Karpas-422 (cell line): ENCODE data around the gene CEP104. TPM values are rescaled to one million over a fixed set of nuclear protein-coding genes. Genes with fewer than 3 reads are reported as not detected.

Experiments used
- DNase-seq: peaks from one replicate; pipeline ENCODE4 v3.0.0-alpha.2; 2015
- H2AFZ ChIP-seq: fragments of 200-600 bp; sonication (generic); 2 replicates; pipeline ENCODE4 v1.6.1; 2014; ENCODE audit warnings: antibody characterized with exemption, low read length, mixed read lengths
- H3K27ac ChIP-seq: fragments of 200-600 bp; sonication (generic); 2 replicates; pipeline ENCODE4 v1.5.1; 2014; ENCODE audit warnings: mild to moderate bottlenecking, low read length, moderate library complexity
- H3K27me3 ChIP-seq: fragments of 200-600 bp; sonication (generic); 2 replicates; pipeline ENCODE4 v1.6.1; 2014; ENCODE audit warnings: low read length, mixed read lengths
- H3K36me3 ChIP-seq: fragments of 200-600 bp; sonication (generic); 2 replicates; pipeline ENCODE4 v1.6.1; 2014; ENCODE audit warnings: low read length, mixed read lengths; ENCODE audit not compliant: insufficient read depth
- H3K4me1 ChIP-seq: fragments of 200-600 bp; sonication (generic); 2 replicates; pipeline ENCODE4 v1.6.1; 2014; ENCODE audit warnings: mild to moderate bottlenecking, low read length, mixed read lengths
- H3K4me2 ChIP-seq: fragments of 200-600 bp; sonication (generic); 2 replicates; pipeline ENCODE4 v1.6.1; 2014; ENCODE audit warnings: low read length, low read depth, mild to moderate bottlenecking; ENCODE audit not compliant: poor library complexity, severe bottlenecking
- H3K4me3 ChIP-seq: fragments of 200-600 bp; sonication (generic); 2 replicates; pipeline ENCODE4 v1.5.1; 2014; ENCODE audit warnings: mild to moderate bottlenecking, antibody characterized with exemption, low read length, mixed read lengths
- H3K79me2 ChIP-seq: fragments of 200-600 bp; sonication (generic); 2 replicates; pipeline ENCODE4 v1.6.1; 2014; ENCODE audit warnings: mild to moderate bottlenecking, low read length, mixed read lengths
- H3K9ac ChIP-seq: fragments of 200-600 bp; sonication (generic); 2 replicates; pipeline ENCODE4 v1.6.0; 2014; ENCODE audit warnings: low read length
- H3K9me2 ChIP-seq: fragments of 200-600 bp; sonication (generic), shearing (Covaris generic); replicated peaks from 2 replicates; pipeline ENCODE4 v1.6.0; 2014; ENCODE audit warnings: mild to moderate bottlenecking, low read length, moderate library complexity; ENCODE audit not compliant: insufficient read depth
- H3K9me3 ChIP-seq: fragments of 300-700, 200-600 bp; sonication (generic); 2 replicates; pipeline ENCODE4 v1.6.1; 2014; ENCODE audit warnings: low read length, mixed read lengths
- H4K20me1 ChIP-seq: fragments of 200-600 bp; sonication (generic); 2 replicates; pipeline ENCODE4 v1.6.1; 2014; ENCODE audit warnings: mild to moderate bottlenecking, antibody characterized with exemption, low read length, low read depth; ENCODE audit not compliant: insufficient read depth
- total RNA-seq: library from RNA; depleted of rRNA; stranded (reverse); fragments of >200 nt; shearing (Covaris generic); gene quantifications from 2 replicates; pipeline ENCODE4 v1.2.3, GENCODE V29; 2014; ENCODE audit warnings: low replicate concordance

CEP104 gene
- total RNA-seq, 1 experiment from 2014 or later = 19.9 TPM

DNA sequence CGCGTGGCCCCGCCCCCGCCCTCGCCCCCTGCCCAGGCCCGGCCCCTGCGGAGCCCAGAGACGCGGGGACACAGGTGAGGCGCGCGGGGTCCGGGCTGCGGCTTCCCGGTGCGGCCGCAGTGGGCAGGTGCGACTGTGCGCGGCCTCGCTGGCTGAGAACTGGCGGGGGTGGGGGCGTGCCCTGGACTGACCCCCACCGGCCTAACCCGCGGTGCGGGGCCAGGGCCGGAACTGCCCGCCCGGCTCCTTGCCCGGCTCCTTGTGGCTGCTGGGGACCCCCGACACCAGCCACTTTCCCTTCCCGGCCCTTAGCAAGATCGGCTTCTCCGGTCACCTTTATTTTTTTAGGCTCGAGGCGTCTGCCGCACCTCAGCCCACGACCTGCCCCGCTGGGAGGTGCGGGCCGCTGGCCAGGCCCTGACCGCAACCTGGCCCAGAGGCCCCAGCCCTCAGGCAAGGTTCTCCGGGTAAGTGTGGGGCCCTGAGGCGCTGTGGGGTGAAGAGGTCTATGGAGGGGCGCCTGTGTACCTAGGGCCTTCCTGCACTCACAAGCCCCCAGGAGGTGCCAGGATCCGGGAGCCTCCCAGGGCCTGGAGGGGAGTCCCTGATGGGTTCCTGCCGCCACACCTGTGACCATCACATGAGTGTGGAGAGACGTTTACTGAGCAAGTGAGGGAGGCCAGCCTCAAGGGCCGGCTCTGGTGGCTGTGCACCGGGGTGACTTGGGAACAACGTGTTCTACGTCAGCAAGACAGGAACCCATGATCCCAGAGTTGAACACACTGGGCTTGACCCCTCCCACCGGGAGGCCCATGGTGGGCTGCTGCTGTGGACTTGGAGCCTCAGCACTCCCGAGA, 84.1 kb downstream of the CEP104 start, which contains the start of gene SMIM1:
SMIM1 (plus strand) TSS at position 35 of the 857 bp plus-strand sequence. CDS start 2,625 bp downstream, outside the sequence.
- H3K9me3 ChIP-seq = no peaks in the 10 kb centered on the region
- H3K9me2 ChIP-seq = no peaks in the 10 kb centered on the region
- H2AFZ ChIP-seq = peak within 1 kb of the TSS; percentile 25; the same call in 1 of the 2 replicates
- DNase-seq = no peak
- no peaks in the 10 kb centered on the region for H3K27me3 ChIP-seq
- H3K4me3 ChIP-seq = peak within 1 kb of the TSS; percentile 69
- peak within 1 kb of the TSS; percentile 72 for H3K9ac ChIP-seq
- H3K36me3 ChIP-seq = no peaks in the 10 kb centered on the region
- no peaks in the 10 kb centered on the region for H3K79me2 ChIP-seq
- H3K27ac ChIP-seq = no peak within 1 kb of the TSS
- H4K20me1 ChIP-seq = 0 out of 2 replicates have a peak, but pooled peaks cover 6% of the 10 kb centered on the region
- H3K4me1 ChIP-seq = peaks cover 21% of the 10 kb centered on the region
- peak within 1 kb of the TSS; percentile 83 for H3K4me2 ChIP-seq

DNA sequence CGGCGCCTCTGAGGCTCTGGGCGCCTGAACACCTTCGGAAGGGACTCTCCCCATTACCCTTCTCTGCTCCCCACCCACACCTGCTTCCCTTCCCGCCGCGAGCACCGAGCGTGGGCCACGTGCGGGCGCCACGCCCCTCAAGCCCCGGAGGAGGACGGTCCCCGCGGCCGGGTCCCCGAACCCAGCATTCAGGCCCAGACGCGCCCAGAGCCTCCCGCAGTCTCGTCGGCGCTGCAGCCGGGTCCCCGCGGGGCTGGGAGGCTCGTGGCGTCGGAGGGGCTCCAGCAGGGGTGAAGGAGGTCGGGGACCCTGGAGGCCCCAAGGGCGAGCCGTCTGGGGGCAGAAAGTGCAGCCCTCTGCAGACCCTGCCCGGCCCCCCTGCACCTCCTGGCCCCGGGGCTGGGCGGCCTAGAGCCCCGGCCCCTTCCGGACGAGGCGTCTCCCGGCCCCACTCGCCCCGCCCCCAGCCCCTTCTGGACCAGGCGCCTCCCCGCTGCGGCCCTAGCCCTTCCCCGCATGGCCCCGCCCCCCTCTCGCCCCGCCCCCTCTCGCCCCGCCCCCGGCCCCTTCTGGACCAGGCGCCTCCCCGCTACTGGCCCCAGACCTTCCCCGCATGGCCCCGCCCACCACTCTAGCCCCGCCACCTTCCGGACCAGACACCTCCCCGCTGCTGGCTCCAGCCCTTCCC, 84.8 kb downstream of the CEP104 start:
- H3K9ac ChIP-seq = peak overlapping the region; percentile 72
- peak overlapping the region; percentile 25; the same call in 1 of the 2 replicates for H2AFZ ChIP-seq

DNA sequence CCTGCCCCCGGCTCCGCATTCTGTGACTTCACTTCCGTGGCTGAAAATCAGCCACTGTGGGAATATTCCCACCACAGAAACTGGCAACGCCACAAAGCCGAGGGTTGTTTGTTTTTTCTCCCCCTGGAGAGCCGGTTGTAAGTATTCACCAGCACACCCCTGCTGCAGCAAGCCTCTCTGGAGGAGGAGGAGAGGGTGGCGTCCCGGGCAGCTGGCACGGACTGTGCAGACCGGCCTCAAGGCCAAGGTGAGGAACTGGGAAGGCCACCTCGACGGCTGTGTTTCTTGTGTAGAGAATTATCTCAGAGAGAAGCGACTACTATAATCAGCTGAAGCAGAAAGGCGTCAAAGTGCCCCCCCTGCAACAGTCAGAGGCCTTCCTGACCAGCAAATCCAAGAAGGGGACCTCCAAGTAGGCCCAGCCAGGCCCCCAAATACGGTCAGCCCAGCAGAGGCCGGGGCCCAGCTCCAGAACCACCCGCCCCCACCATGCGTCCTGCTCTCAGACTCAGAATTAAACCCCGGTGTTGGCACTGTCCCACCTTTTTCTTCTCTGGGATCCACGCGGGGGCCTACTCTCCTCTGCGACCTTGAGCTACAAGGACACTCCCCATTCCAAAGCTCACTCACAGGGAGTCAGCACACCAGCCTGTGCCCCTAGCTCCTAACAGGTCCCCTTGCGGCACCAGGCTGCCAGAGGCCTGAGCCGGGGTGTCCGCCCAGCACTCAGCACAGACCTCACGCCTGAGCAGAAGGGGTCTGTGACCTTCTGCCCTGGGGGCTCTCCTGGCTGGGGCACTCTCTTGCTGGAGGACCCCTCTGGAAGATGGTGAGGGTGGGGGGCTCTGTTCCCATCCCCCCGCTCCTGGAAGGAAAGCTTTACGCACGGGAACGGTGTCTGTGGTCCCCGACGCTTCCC, 85.6 kb downstream of the CEP104 start:
- Histone ChIP-seq H3K36me3 (no peaks in the 10 kb centered on the region), H3K9ac (peak overlapping the region; percentile 72)
- no peak for DNase-seq

More for the DNA sequence above, 84.8 kb downstream of the CEP104 start:
- peaks cover 21% of the 10 kb centered on the region for H3K4me1 ChIP-seq
- peak overlapping the region; percentile 69 for H3K4me3 ChIP-seq
- peak; percentile 94 for DNase-seq
- peak overlapping the region; percentile 83 for H3K4me2 ChIP-seq
- H3K27ac ChIP-seq = no peak overlapping the region
- H3K9me3 ChIP-seq = no peaks in the 10 kb centered on the region
- H3K27me3 ChIP-seq = no peaks in the 10 kb centered on the region
- no peaks in the 10 kb centered on the region for H3K79me2 ChIP-seq
- H4K20me1 ChIP-seq = 0 out of 2 replicates have a peak, but pooled peaks cover 6% of the 10 kb centered on the region
- H3K9me2 ChIP-seq = no peaks in the 10 kb centered on the region
- H3K36me3 ChIP-seq = no peaks in the 10 kb centered on the region

GRCh38 chr1:3770047-3770765, 86.8 kb downstream of the CEP104 start:
- no peak overlapping the region for H3K9ac ChIP-seq
- H2AFZ ChIP-seq = no peak overlapping the region
- peaks cover 14% of the 10 kb centered on the region for H3K4me1 ChIP-seq
- H3K4me2 ChIP-seq = no peak overlapping the region
- H3K79me2 ChIP-seq = no peaks in the 10 kb centered on the region
- H3K9me3 ChIP-seq = no peaks in the 10 kb centered on the region
- no peaks in the 10 kb centered on the region for H3K27me3 ChIP-seq
- no peak overlapping the region for H3K4me3 ChIP-seq
- H3K36me3 ChIP-seq = no peaks in the 10 kb centered on the region
- H3K27ac ChIP-seq = no peak overlapping the region
- DNase-seq = no peak
- H3K9me2 ChIP-seq = no peaks in the 10 kb centered on the region
- H4K20me1 ChIP-seq = no peaks in the 10 kb centered on the region

More for the DNA sequence above, 85.6 kb downstream of the CEP104 start:
- no peaks in the 10 kb centered on the region for H3K9me3 ChIP-seq
- peak overlapping the region; percentile 69 for H3K4me3 ChIP-seq
- peaks cover 21% of the 10 kb centered on the region for H3K4me1 ChIP-seq
- H3K9me2 ChIP-seq = no peaks in the 10 kb centered on the region
- H4K20me1 ChIP-seq = no peaks in the 10 kb centered on the region
- H2AFZ ChIP-seq = peak overlapping the region; percentile 25; the same call in 1 of the 2 replicates
- H3K79me2 ChIP-seq = no peaks in the 10 kb centered on the region
- H3K27me3 ChIP-seq = no peaks in the 10 kb centered on the region
- H3K27ac ChIP-seq = no peak overlapping the region
- H3K4me2 ChIP-seq = peak overlapping the region; percentile 83

GRCh38 chr1:3768811-3769390, 88.1 kb downstream of the CEP104 start:
- Histone ChIP-seq H3K4me2 (no peak overlapping the region), H3K79me2 (no peaks in the 10 kb centered on the region), H3K36me3 (no peaks in the 10 kb centered on the region), H3K27me3 (no peaks in the 10 kb centered on the region), H3K9me3 (no peaks in the 10 kb centered on the region), H3K9ac (no peak overlapping the region), H3K9me2 (no peaks in the 10 kb centered on the region), H3K4me3 (no peak overlapping the region), H4K20me1 (no peaks in the 10 kb centered on the region), H3K4me1 (peaks cover 13% of the 10 kb centered on the region), H3K27ac (no peak overlapping the region), H2AFZ (no peak overlapping the region)
- no peak for DNase-seq

DNA sequence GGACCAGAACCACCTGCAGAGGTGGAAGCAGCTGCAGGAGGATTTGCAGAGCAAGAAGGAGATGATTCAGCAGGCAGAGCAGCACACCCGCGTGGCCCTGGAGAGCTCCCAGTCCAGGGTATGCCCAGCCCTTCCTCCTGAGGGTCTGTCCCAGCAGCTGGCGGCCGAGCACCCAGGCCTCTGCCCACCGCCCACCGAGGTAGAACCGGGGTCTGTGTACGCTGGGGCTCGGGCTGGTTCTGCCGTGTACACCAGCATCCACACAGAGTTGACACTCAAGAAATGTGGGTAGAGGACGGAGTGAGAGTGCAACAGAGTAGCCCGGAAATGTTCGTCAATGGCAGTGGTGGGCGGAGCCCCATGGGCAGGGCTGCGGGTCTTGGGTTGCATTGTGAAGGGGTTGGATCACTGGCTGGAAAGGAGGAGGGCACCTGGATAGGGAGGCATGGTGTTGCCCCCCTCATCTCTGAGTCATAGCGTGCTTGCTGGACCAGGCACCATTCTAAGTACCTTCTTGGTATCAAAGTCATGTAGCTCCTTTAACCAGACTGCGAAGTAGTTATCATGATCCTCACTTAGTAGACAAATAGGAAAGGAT, 89.6 kb downstream of the CEP104 start:
- Histone ChIP-seq H3K4me2 (no peak overlapping the region), H3K9ac (no peak overlapping the region), H3K27me3 (no peaks in the 10 kb centered on the region), H3K9me3 (no peaks in the 10 kb centered on the region), H2AFZ (no peak overlapping the region), H4K20me1 (no peaks in the 10 kb centered on the region), H3K36me3 (no peaks in the 10 kb centered on the region), H3K79me2 (no peaks in the 10 kb centered on the region), H3K27ac (no peak overlapping the region), H3K4me3 (no peak overlapping the region), H3K4me1 (peaks cover 9% of the 10 kb centered on the region), H3K9me2 (no peaks in the 10 kb centered on the region)
- no peak for DNase-seq
